GM18907 (cell line): Measurements from ENCODE around the gene IFNA13.

Source experiments
- ATAC-seq: cut with Tn5 transposase; IDR thresholded peaks from one replicate; pipeline ENCODE4 v1.9.1; 2021; ENCODE audit warnings: mild to moderate bottlenecking, moderate library complexity; ENCODE audit not compliant: unreplicated experiment

IFNA13 gene

DNA sequence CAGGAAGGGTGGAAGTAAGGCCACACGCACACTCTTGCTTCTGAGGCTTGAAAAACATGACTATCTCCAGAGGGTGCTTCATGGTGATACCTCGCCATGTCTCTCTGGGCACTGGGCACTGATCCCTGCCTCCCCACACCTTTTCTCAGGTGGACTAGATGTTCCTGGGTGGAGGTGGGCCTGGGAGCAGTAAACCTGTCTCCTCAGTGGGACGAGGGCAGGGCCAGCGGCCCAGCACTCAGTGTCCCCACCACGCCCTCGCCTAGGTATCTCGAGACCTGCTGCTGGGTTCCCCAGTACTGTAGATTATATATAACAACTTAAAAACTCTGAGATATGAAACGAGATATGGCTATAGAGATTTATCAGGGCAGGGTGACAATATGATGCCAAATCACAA lies 5.6 kb downstream of the IFNA13 start:
- no peak for ATAC-seq

DNA sequence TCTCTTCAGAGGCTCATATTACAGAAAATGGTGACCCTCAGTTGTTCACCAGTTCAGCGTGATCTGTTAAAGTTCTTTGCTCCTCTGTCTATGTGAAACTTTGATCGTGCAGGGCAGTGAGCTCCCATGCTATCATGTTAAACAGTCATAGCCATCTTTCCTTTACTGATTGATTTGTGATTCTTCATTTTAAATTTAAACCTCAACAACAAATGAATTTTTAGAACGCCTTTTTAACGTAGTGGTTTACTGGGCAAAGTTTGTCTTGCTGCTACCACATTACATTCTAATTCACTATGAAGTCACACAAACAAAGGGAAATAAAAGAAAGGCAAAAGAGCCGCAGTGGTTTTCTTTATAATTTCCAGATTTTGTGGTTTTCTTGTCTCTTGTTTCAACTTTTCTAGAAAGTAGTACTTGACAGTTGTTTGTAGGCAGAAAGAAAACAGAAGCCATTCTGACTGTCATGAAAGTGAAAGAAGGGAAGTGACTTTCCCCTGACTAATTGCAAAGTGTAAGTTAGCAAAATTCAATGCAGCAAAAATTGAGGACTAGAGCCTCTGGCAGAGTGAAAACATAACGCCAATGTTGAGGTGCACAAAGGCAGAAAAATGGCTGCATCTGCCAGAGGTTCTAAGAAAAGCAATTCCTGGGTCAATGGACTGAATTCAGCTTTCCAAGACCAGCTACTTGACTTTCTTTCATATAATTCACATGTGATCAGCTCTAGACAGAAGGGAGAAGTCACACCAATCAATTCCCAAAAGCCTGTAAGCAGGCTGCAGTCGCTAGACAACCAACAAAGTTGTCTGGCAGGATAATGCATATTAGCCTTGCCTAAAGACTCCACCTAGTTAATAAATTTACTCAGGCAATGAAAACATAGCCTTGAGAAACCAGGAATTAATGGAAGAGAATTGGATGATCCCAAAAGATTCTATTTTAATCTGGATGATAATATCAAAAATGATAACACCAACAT lies 10.1 kb downstream of the IFNA13 start:
- peak; percentile 95 for ATAC-seq

DNA sequence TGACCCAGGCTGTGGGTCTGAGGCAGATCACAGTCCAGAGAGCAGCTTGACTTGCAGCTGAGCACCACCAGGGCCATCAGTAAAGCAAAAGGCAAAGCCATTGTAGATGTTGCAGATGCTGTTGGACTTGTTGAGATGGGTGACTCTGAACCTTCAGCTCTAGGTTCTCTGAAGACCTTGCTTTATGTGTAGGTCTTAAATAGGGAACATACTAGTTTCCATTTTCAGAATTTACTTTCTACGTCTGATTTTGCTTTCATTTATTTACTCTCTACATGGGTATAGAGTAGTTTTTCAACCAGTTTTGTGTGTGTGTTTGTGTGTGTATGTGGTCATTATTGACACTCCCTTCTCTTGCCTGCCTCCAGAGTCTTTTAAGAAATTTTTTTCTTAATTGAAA lies 17.1 kb downstream of the IFNA13 start, which contains the start of gene IFNA6:
Gene IFNA6 (minus strand): TSS at position 101 of the 400 bp plus-strand sequence. CDS start 0 bp downstream, at position 101.
- no peak for ATAC-seq

DNA sequence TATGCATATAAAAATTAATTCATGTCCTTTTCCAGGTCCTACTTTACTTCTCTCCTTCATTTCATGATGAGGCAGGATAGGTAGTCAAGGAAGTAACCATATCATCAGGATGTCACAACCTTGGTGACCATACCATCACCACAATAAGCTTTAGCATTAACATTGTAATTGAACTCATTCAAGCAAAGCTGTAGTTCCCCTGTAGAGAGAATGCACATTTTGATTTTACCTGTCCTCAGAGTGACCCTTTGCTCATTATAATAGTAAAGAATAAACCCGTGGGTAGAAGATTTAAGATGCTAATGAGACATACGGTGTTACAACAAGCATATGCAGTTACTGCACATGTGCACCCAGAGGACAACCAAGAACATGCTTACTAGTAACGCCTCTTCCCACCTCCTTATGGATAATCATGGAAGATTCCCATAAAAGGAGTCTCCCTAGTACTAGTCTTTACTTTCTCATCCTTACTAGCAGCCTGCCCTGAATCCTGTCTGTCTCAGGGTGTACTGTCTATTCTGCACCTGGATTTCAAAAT lies 19.4 kb downstream of the IFNA13 start:
- ATAC-seq = no peak

DNA sequence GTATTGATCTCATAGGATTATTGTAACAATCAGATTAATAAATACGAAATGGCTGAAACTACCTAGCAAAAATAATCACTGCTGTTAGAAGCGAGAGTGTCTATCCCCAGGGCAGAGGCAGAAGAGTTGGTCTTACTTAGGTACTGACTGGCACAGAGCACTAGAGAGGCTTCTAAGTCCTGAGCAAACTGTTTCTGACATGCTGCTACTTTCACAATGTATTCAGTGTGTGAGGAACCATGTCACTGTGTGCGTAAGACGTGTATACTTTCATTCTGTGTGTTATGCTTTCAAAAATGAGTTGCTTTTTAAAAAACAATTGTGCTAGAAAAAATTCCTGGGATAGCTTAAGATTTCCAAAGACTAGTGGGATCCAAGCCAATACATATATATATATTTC lies 27.1 kb downstream of the IFNA13 start:
- no peak for ATAC-seq

DNA sequence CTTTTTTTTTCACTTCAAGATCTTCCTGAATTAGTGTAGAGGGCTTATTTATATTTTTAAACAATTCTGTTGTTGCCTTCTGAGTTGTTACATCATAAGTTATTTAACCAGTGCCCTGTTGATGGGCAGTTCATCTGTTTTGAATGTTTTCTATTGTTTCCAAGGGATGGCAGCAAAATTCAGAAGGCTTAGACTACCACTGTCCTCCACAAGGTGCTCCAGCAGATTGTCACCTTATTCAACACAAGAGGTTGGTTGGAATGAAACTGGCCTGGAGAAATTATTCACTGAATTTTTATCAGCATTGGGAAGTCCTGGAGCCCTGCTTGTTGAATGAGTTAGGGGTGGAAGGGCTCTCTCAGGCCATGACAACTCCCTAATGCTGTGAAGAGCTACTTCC lies 31.4 kb downstream of the IFNA13 start:
- ATAC-seq = no peak

DNA sequence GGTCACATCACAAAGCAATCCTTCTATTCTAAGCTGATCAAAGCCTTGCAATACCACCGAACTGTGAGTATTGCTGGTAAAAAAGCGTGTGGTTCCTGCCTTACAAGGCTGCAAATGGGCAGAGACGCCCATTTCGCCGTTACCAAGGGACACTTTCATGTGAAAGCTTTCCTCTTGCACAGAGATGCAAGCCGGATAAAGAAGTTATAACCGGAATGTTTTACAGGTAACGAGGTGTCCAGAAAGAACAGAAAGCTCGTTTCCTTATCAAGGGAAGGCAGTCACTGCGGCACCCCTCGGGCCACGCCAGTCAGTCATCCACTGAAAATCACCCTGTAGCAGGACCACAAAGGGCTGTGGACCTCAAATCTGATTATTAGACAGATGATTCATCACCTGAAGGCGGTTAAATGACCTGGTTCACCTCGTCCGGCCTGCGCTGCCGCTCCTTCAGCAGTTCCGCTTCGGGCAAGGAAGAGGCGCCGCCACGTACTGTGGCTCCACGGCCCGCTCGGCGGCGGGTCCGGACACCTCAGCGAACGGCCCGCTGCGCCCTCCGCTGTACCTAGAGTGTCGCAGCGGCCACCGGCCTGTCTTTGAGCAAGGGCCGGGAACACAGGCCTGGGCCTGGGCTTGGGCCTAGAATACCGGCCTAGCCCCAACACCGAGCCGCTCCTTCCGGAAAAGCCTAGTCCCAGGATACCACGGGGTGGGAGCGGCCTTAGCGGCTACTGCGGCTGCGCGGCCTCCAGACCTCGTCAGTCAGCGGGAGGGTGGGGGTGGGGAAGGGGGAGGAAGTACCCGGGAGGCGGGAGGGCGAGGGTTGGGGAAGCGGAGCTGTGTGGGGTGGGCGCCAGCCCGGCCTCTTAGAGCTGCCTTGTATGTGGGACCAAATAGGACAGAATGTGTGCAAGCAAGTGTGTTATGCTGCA lies 32.9 kb downstream of the IFNA13 start, which contains the start of gene KLHL9:
Gene KLHL9 (minus strand): TSS at position 704 of the 932 bp plus-strand sequence. CDS start 545 bp downstream, at position 159.
- peak; percentile 87 for ATAC-seq

DNA sequence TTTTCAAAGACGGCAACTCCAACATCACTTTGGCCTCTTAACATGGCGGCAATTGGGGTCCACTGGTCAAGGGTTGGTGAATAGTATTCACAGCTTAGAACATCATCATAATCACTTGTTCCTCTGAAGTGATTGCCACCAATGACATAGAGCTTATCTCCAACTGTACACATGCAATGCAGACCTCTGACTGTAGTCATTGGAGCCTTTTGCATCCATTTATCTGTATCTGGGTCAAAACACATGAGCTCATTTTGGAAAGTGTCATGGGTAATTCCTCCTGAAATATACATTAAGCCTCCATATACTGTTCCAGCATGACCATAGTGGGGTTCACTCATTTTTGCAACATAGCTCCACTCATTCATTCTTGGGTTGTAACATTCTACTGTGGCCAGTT lies 34.6 kb downstream of the IFNA13 start:
- ATAC-seq = no peak

DNA sequence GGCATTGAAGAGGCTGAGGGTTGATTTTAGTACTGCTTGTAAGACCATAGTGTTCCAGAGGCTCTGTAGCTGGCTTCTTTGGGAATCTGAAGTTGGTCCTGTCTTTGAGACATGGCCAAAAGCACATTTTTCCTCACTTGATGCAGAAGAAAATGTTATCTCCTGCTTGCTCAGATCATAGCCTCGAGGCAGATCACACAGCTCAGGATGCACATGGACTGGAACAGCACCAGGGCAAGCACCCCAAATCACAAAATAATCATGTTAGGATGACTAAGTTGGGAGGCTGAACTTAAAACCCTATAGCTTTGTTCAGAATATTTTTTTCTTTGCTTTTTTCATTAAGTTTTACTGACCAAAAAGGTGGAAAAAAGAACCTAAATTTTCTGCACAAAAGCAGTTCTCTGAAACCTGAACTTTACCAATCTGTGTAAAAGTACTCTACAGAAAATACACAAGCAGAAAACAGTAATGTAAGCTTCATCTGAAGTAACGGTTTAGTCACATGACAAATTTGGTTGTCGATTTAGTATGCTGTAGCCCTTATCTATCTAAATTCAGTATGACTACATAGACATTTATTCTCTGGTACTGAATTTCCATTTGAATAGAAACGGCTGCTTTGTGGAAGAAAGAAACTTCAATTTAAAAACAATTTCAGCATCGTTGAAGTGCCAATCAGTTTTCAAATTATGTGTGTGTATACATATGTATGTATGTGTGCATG lies 36.0 kb downstream of the IFNA13 start:
- no peak for ATAC-seq

DNA sequence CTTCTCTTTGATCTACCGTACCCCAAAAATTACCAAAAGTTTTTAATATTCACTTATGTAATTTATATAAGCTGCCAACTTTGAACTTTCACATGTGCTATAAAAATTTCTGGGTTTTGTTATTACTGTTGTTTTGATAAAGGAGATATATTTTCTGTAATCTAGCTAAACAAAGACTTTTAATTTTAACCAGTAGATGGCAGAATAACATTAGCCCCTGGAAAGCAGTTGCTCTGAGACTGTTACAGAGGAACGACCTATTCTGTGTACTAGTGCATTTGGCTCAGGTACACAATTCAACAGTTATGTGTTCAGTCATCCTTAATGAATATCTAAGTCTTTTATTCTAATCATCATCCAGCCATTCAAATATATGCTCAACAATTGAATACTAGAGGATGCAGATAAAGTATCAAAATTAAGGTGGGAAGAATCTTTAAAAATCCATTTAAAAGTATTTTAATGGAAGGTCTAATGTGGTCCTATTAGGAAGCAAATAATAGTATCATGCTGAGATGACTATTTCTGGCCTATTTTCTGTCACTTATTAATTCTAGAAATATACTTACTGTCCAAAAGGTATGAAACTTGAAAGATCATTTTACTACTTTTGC lies 41.2 kb downstream of the IFNA13 start:
- ATAC-seq = peak; percentile 72

DNA sequence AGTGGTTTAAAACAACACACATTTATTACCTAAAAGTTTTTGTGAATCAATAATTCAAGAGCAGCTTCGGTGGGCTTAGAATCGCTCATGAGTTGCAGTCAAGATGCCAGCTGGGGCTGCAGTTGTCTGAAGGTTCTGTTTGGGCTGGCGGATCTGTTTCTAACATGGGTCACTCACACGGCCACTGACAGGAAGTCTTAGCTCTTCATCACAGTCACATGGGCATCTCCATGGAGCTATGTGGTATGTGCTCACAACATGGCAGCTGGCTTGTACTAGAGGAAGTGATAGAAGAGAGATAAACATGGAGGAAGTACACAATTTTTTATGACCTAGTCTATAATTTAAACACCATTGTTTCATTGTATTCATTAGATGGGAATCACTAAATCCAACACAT lies 43.8 kb downstream of the IFNA13 start:
- ATAC-seq = no peak

DNA sequence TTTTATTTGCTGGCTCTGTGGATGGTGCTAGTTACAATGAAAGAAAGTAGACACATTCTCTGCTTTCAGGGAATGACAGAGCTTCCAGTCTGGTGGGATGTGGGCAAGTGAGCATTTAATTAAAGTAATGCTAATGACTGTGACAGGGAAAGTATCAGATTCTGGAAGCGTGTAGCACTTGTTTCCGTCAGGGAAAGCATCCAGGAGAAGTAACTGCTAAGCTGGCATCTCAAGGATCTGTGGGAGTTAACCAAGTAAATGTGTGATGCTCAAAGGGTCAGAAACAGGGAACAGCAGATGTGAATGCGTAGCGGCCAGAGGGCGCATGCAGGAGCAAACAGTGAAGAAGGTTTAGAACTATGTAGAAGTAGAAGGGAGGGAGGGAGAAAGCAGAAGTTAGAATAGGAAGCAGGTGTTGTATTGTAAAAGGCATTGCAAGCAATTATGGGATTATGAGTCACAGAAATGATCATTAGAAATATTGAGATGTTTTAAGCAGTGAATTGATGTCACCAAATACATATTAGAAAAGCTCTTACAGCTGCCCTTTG lies 44.9 kb downstream of the IFNA13 start:
- ATAC-seq = no peak

DNA sequence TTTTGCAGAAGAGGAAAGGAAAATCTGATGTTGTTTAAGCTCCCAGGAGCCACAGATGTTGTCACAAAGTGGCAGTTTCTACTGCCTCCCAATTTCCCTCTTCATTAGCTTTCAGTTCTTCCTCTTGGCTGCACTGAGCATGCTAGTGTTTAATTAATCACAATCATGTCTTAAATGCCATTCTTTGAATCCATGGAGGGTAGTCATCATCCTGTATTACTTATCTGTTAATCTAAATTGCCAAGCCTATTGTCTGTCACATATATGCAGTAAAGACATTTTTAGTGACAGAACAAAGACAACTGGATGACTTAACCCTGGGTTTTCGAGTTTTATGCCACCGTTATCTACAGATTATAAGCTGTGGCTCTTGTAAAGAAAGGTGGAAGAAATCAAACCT lies 47.4 kb downstream of the IFNA13 start:
- ATAC-seq = no peak

DNA sequence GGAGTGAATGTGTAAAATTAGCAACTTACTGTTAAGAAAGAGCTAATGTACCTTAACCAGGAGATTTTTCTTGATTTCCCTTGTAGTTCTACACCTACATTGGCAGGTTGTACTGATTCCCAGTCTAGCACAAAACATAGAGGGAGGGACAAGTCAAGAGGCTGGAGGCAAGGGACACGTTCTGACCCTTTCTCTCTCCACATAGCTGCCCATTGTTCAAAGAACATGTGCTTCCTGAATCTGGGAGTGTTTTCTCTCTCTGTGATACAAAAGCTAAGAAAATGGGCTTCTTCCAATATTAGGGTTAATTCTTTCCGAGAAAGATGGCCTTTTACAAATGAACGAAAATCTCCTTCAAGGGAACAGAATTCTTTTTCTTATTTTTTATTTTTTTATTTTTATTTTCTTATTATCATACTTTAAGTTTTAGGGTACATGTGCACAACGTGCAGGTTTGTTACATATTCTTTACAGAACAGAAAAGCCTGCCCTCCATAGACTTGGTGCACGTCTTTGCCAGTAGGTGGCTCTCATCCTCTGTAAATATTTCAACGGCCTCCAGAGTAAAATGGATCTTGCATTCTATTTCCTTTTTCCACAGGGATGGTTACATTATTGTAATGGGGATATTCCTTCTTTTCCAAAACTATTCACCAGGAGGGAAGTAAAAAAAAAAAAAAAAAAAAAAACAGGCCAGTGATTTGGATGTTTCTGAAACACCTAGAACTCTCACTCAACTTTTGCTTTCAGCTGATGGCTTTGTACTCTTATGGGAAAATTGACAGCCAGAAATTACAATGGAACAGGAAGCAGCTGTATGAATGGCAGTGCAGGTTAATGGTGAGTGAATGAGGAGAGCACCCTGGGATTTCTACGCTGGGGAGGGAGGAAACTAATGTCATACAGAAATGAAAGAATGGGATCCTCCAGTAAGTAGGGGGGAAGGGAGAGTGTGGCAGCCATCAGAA lies 49.6 kb downstream of the IFNA13 start:
- peak; percentile 81 for ATAC-seq
